Heart left ventricle (tissue), 16 donors: ENCODE results near the gene HSD17B8. TPM values are rescaled to one million over a fixed set of nuclear protein-coding genes. Genes with fewer than 3 reads are reported as not detected.

ENCODE experiments used
- ATAC-seq, 4 donors: fragments of 200-7000 bp; cut with Tn5 transposase; one replicate each; pipeline ENCODE4 v1.9.1; 2020 to 2022; ENCODE audit warnings: moderate library complexity in 4 of 4, mild to moderate bottlenecking in 3 of 4, moderate number of reproducible peaks in 1 of 4
- DNase-seq, 5 donors: peaks; one replicate each; pipeline ENCODE4 v3.0.0-alpha.2; 2020
- H3K27ac ChIP-seq, 12 donors: fragments of 200-600 bp; sonication (generic) in 4 of 12; one replicate each; pipeline versions ENCODE4 v1.5.0 to v1.8.0; 2016 to 2022; ENCODE audit warnings: mild to moderate bottlenecking in 2 of 12
- H3K27me3 ChIP-seq, 9 donors: fragments of 200-600 bp; sonication (generic) in 2 of 9; one replicate each; pipeline versions ENCODE4 v1.5.1 to v1.8.0; 2016 to 2022; ENCODE audit warnings: mild to moderate bottlenecking in 3 of 9
- H3K36me3 ChIP-seq, 9 donors: fragments of 200-600 bp; sonication (generic) in 2 of 9; one replicate each; pipeline versions ENCODE4 v1.5.0 to v1.8.0; 2018 to 2022; ENCODE audit warnings: mild to moderate bottlenecking in 2 of 9
- H3K4me1 ChIP-seq, 12 donors: fragments of 200-600 bp; sonication (generic) in 4 of 12; one replicate each; pipeline versions ENCODE4 v1.5.0 to v1.8.0; 2016 to 2022; ENCODE audit warnings: mild to moderate bottlenecking in 3 of 12
- H3K4me3 ChIP-seq, 12 donors: fragments of 200-600 bp; sonication (generic) in 4 of 12; one replicate each; pipeline versions ENCODE4 v1.5.0 to v1.8.0; 2017 to 2022; ENCODE audit warnings: mild to moderate bottlenecking in 9 of 12, moderate library complexity in 4 of 12
- H3K9me3 ChIP-seq, 12 donors: fragments of 200-600 bp; sonication (generic) in 4 of 12; one replicate each; pipeline versions ENCODE4 v1.5.0 to v1.8.0; 2016 to 2022; ENCODE audit warnings: mild to moderate bottlenecking in 1 of 12
- POLR2A ChIP-seq, 2 donors: fragments of 450-650 bp; IDR thresholded peaks; one replicate each; pipeline ENCODE4 v1.6.1; 2017; ENCODE audit warnings: antibody characterized with exemption in 2 of 2, mild to moderate bottlenecking in 2 of 2, moderate library complexity in 2 of 2
- WGBS, 4 donors: extraction: QIAGEN DNeasy Blood & Tissue Kit in 2 of 4; methylation state at CpG; one replicate each; pipeline versions ENCODE4 v1.1.5 to v1.1.7; 2013 to 2018; 5-methylcytosine and 5-hydroxymethylcytosine counted together
- intact Hi-C, 10 donors: fragments of 100-400 bp; cut with DNase I; formaldehyde crosslinking; loops; one replicate each; pipeline versions ENCODE4 v1.11.1 to v1.14.2; 2022
- microRNA counts, 2 donors: library from miRNA; unstranded; fragments of <30 nt; microRNA quantifications; one replicate each; lab custom pipeline; 2016
- microRNA-seq, 4 donors: library from miRNA; unstranded; fragments of <30 nt; microRNA quantifications; one replicate each; pipeline versions ENCODE4 to v1.2.0, GENCODE V29; 2017 to 2020
- polyA plus RNA-seq, 2 donors: library from polyadenylated mRNA; stranded (reverse); fragments of 200-250 nt; gene quantifications; one replicate each; pipeline ENCODE4 v1.2.3, GENCODE V29; 2013
- total RNA-seq, 9 donors: library from RNA; depleted of rRNA in 2 of 9; stranded (reverse); fragments of >200 nt in 2 of 9; fragmentation: NEBNext Ultra II Directional in 3 of 9; extraction: Animal tissue kit (Norgen Biotek cat#: 25700) in 3 of 9; gene quantifications; one replicate each; pipeline versions ENCODE4 v1.1.0 to v1.2.4, GENCODE V29; 2016 to 2023
- TF ChIP-seq, protein P1 (sequence below), 12 donors: fragments of 200-600 bp; sonication (generic) in 4 of 12; IDR thresholded peaks; one replicate each; pipeline versions ENCODE4 v1.5.0 to v1.8.0; 2018 to 2022; ENCODE audit warnings: antibody characterized with exemption in 12 of 12, mild to moderate bottlenecking in 5 of 12
- donor health status: ischemic (EF 13 %, LVEDD 7.1; RV severe dilation, severe dysfunction).
- donor health status: healthy with polysubstance abuse.
- donor health status: DM: no; HTN: yes; CAD: no.
- donor health status: DM: no; HTN: no; CAD: no.
- donor health status: ischemic (EF 25% LVEDD 6.9; RV normal size, moderate dysfunction).
- donor health status: ischemic (EF 25% LVEDD 5.7; RV mildly dilated, moderate dysfunction).
- donor health status: healthy.
- donor health status: DM: yes; HTN: yes; CAD: no.
- donor health status: ischemic (EF 35%, LVEDD 5.7; RV mildly dilated, moderate dysfunction).
- donor health status: nonischemic (EF 11% LVEDD 7.7; RV severe dilation, severe dysfunction).
- donor health status: DM: yes; HTN: yes; CAD: no.
- donor health status: PGD.
- donor health status: ischemic (EF 29% LVEDD 5.4; RV normal size, mild dysfunction).
- donor health status: nonischemic (EF 23%, LVEDD 6.1; RV moderate dilation, normal function).

The HSD17B8 gene
- total and polyA plus RNA-seq, 11 donors = 15.8 to 31.7 (median 17.9) TPM

DNA sequence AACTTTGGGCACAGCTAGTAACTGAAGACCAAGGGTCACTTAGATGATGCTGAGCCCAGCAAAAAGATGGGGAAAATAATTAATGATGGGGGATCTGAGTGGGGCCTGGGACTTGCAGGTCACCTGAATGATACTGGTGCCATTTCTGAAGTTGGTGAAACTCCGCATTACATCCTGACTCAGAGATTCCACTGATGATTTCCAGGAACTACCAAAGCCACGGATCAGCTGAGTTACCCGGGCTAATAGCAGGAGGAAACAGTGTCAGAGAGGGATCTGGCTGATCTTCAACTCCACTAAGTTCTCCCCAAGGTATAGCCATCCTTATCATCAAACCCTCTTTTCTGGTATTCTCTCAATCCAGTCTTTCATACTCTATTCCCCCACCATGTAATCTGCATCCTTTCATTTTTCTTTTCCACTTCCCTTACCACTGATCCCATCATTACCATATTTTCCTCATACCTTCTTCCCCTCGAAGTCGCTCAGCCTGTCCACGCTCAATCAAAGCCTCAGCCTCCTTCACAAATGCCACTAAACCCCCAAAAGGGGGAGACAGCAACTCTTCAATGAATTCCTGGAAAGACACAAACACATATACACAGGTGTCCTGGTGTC is 47.0 kb downstream of the HSD17B8 start:
- TF ChIP-seq, protein P1, sequence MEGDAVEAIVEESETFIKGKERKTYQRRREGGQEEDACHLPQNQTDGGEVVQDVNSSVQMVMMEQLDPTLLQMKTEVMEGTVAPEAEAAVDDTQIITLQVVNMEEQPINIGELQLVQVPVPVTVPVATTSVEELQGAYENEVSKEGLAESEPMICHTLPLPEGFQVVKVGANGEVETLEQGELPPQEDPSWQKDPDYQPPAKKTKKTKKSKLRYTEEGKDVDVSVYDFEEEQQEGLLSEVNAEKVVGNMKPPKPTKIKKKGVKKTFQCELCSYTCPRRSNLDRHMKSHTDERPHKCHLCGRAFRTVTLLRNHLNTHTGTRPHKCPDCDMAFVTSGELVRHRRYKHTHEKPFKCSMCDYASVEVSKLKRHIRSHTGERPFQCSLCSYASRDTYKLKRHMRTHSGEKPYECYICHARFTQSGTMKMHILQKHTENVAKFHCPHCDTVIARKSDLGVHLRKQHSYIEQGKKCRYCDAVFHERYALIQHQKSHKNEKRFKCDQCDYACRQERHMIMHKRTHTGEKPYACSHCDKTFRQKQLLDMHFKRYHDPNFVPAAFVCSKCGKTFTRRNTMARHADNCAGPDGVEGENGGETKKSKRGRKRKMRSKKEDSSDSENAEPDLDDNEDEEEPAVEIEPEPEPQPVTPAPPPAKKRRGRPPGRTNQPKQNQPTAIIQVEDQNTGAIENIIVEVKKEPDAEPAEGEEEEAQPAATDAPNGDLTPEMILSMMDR (IDR thresholded peaks at IDR 0.05) = no peak
- no peak for TF ChIP-seq POLR2A (IDR thresholded peaks at IDR 0.05)
- DNase-seq (no peak), ATAC-seq (no peak)
- H3K36me3 ChIP-seq = peaks cover 0 to 48% (median 11%) of the 10 kb centered on the region in 9 donors
- intact Hi-C loops = no loop called here
- H3K4me3 ChIP-seq = no peak overlapping the region
- H3K4me1 ChIP-seq = peaks cover 0 to 31% (median 20%) of the 10 kb centered on the region in 12 donors
- no peaks in the 10 kb centered on the region for H3K27me3 ChIP-seq
- H3K27ac ChIP-seq = no peak overlapping the region
- no peaks in the 10 kb centered on the region for H3K9me3 ChIP-seq
- WGBS, 4 donors = 84 to 90% (median 86%) methylated on average over 6 of the region's 6 CpGs

DNA sequence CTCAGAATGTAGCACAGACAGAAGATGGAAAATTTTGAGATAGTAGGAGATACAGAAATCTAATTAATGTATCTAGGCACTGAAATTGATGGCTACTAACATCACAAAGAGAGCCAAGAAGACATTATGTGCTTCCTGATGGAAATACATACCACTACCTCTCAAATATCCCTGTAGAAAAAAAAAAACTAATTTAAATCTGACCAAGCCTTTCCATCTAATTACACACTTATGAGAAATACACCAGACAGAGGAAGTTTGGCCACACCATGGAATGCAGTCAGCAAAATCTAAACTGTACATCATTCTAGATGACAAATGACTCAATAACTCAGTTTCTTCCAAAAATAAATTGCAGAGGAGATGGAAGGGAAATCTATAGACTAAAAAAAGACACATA is 48.3 kb downstream of the HSD17B8 start:
- Histone ChIP-seq H3K4me1 (peaks cover 0 to 29% (median 20%) of the 10 kb centered on the region in 12 donors), H3K27ac (no peak overlapping the region), H3K9me3 (peaks cover 0 to 3% (median 0%) of the 10 kb centered on the region in 12 donors), H3K36me3 (peaks cover 0 to 61% (median 18%) of the 10 kb centered on the region in 9 donors), H3K4me3 (no peak overlapping the region), H3K27me3 (no peaks in the 10 kb centered on the region)
- ATAC-seq (no peak), DNase-seq (no peak)
- TF ChIP-seq, protein P1 (IDR thresholded peaks at IDR 0.05) = no peak
- no peak for TF ChIP-seq POLR2A (IDR thresholded peaks at IDR 0.05)
- intact Hi-C loops = no loop called here

DNA sequence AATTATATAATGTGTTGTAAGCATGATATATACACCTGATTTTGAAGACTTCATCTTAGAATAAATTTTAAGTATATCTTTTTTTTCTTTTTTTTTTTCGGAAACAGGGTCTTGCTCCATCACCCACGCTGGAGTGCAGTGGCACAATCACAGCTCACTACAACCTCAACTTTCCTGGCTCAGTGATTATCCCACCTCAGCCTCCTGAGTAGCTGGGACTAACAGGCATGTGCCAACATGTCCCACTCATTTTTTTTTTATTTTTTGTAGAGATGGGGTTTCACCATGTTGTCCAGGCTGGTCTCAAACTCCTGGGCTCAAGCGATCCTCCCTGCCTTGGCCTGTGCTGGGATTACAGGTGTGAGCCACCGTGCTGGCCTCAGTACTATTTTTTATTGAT is 50.1 kb downstream of the HSD17B8 start:
- H3K27ac ChIP-seq = no peak overlapping the region
- no peak for ATAC-seq
- 94 to 95% (median 94%) methylated on average over 4 of the region's 4 CpGs for WGBS, 4 donors
- no peaks in the 10 kb centered on the region for H3K27me3 ChIP-seq
- TF ChIP-seq, protein P1 (IDR thresholded peaks at IDR 0.05) = no peak
- TF ChIP-seq POLR2A (IDR thresholded peaks at IDR 0.05) = no peak
- peaks cover 0 to 3% (median 0%) of the 10 kb centered on the region in 12 donors for H3K9me3 ChIP-seq
- DNase-seq = no peak
- H3K4me1 ChIP-seq = peaks cover 0 to 18% (median 10%) of the 10 kb centered on the region in 12 donors
- H3K36me3 ChIP-seq = peaks cover 0 to 75% (median 29%) of the 10 kb centered on the region in 9 donors
- H3K4me3 ChIP-seq = no peak overlapping the region
- intact Hi-C loops = no loop called here

MicroRNA genes within 50 kb of the gene (microRNA counts, 767-probe panel; counts per million panel counts)
- microRNA hsa-miR-219-1-3p (lab: Ali Mortazavi, UCI) (71.6 to 309 counts per million in 2 donors), microRNA hsa-miR-219-5p (lab: Ali Mortazavi, UCI) (0 to 71.6 counts per million in 2 donors)

Small RNA genes within 50 kb of the gene (microRNA-seq; reads per million reads assigned to microRNA genes)
- gene MIR219A1 = 0 to 3.1 (median 1.2) reads per million in 4 donors

Other genes with a start within 250 kb of the HSD17B8 start
- gene BRD2, start 236.1 kb upstream of the HSD17B8 start, total RNA-seq = 100 to 1,000 TPM in 2 of 9 donors, 10 to 100 TPM in 7; 56.8 to 107 (median 73.5) TPM
- gene BRD2, start 236.1 kb upstream of the HSD17B8 start, polyA plus RNA-seq = 10 to 100 TPM; 61.9 to 67.8 TPM
- gene HLA-DOA, start 195.1 kb upstream of the HSD17B8 start, total RNA-seq = 10 to 100 TPM in 2 of 9 donors, 1 to 10 TPM in 4, under 1 TPM in 3; 0.44 to 32.4 (median 1.5) TPM
- gene HLA-DOA, start 195.1 kb upstream of the HSD17B8 start, polyA plus RNA-seq = 1 to 10 TPM in 1 of 2 donors, under 1 TPM in 1; 0.78 to 1.2 TPM
- gene HLA-DPA1, start 131.0 kb upstream of the HSD17B8 start, total RNA-seq = 100 to 1,000 TPM in 2 of 9 donors, 10 to 100 TPM in 7; 18.6 to 438 (median 51.0) TPM
- gene HLA-DPA1, start 131.0 kb upstream of the HSD17B8 start, polyA plus RNA-seq = 10 to 100 TPM; 18.2 to 23.5 TPM
- gene HLA-DPB1, start 128.7 kb upstream of the HSD17B8 start, total RNA-seq = 100 to 1,000 TPM in 2 of 9 donors, 10 to 100 TPM in 7; 16.6 to 346 (median 30.7) TPM
- gene HLA-DPB1, start 128.7 kb upstream of the HSD17B8 start, polyA plus RNA-seq = 10 to 100 TPM; 25.0 to 30.1 TPM
- 1 to 10 TPM in 4 of 9 donors, under 1 TPM in 5; 0.42 to 2.3 (median 0.93) TPM for gene COL11A2, start 12.2 kb upstream of the HSD17B8 start, total RNA-seq
- gene COL11A2, start 12.2 kb upstream of the HSD17B8 start, polyA plus RNA-seq = 1 to 10 TPM in 1 of 2 donors, under 1 TPM in 1; 0.39 to 4.9 TPM
- 10 to 100 TPM; 20.7 to 39.6 (median 33.4) TPM for gene RXRB, start 4.0 kb upstream of the HSD17B8 start, total RNA-seq
- 10 to 100 TPM; 24.6 to 29.8 TPM for gene RXRB, start 4.0 kb upstream of the HSD17B8 start, polyA plus RNA-seq
- gene SLC39A7, start 3.8 kb upstream of the HSD17B8 start, total RNA-seq = 10 to 100 TPM; 42.4 to 70.4 (median 55.3) TPM
- gene SLC39A7, start 3.8 kb upstream of the HSD17B8 start, polyA plus RNA-seq = 100 to 1,000 TPM in 1 of 2 donors, 10 to 100 TPM in 1; 39.9 to 197 TPM
- gene RING1, start 3.8 kb downstream of the HSD17B8 start, total RNA-seq = 10 to 100 TPM in 8 of 9 donors, 1 to 10 TPM in 1; 8.4 to 32.2 (median 27.3) TPM
- gene RING1, start 3.8 kb downstream of the HSD17B8 start, polyA plus RNA-seq = 10 to 100 TPM; 26.2 to 36.9 TPM
- gene VPS52, start 67.2 kb downstream of the HSD17B8 start, total RNA-seq = 10 to 100 TPM; 26.4 to 47.0 (median 34.2) TPM
- gene VPS52, start 67.2 kb downstream of the HSD17B8 start, polyA plus RNA-seq = 10 to 100 TPM; 25.1 to 33.0 TPM
- gene RPS18, start 67.4 kb downstream of the HSD17B8 start, total RNA-seq = 1,000 to 10,000 TPM in 4 of 9 donors, 100 to 1,000 TPM in 5; 685 to 1,292 (median 971) TPM
- gene RPS18, start 67.4 kb downstream of the HSD17B8 start, polyA plus RNA-seq = 1,000 to 10,000 TPM; 2,229 to 3,458 TPM
- 10 to 100 TPM in 2 of 9 donors, 1 to 10 TPM in 7; 7.3 to 13.8 (median 9.1) TPM for gene B3GALT4, start 72.5 kb downstream of the HSD17B8 start, total RNA-seq
- gene B3GALT4, start 72.5 kb downstream of the HSD17B8 start, polyA plus RNA-seq = 1 to 10 TPM; 7.4 to 8.7 TPM
- 10 to 100 TPM; 12.2 to 39.5 (median 21.4) TPM for gene WDR46, start 84.6 kb downstream of the HSD17B8 start, total RNA-seq
- gene WDR46, start 84.6 kb downstream of the HSD17B8 start, polyA plus RNA-seq = 10 to 100 TPM; 20.8 to 41.0 TPM
- gene PFDN6, start 84.9 kb downstream of the HSD17B8 start, total RNA-seq = 10 to 100 TPM; 29.2 to 62.2 (median 43.2) TPM
- gene PFDN6, start 84.9 kb downstream of the HSD17B8 start, polyA plus RNA-seq = 100 to 1,000 TPM; 243 to 287 TPM
- gene RGL2, start 94.3 kb downstream of the HSD17B8 start, total RNA-seq = 10 to 100 TPM; 39.3 to 61.1 (median 48.4) TPM
- 10 to 100 TPM; 34.9 to 67.8 TPM for gene RGL2, start 94.3 kb downstream of the HSD17B8 start, polyA plus RNA-seq
- gene TAPBP, start 109.4 kb downstream of the HSD17B8 start, total RNA-seq = 100 to 1,000 TPM in 5 of 9 donors, 10 to 100 TPM in 4; 51.6 to 248 (median 107) TPM
- 10 to 100 TPM; 28.3 to 36.9 TPM for gene TAPBP, start 109.4 kb downstream of the HSD17B8 start, polyA plus RNA-seq
- 10 to 100 TPM; 10.9 to 22.1 (median 14.0) TPM for gene ZBTB22, start 113.1 kb downstream of the HSD17B8 start, total RNA-seq
- 10 to 100 TPM in 1 of 2 donors, 1 to 10 TPM in 1; 7.5 to 15.5 TPM for gene ZBTB22, start 113.1 kb downstream of the HSD17B8 start, polyA plus RNA-seq
- gene DAXX, start 118.3 kb downstream of the HSD17B8 start, total RNA-seq = 10 to 100 TPM; 15.6 to 46.4 (median 18.7) TPM
- gene DAXX, start 118.3 kb downstream of the HSD17B8 start, polyA plus RNA-seq = 10 to 100 TPM; 13.8 to 30.8 TPM
- 1 to 10 TPM in 3 of 9 donors, under 1 TPM in 3, not detected in 3; 0.39 to 7.0 (median 1.0) TPM for gene KIFC1, start 187.2 kb downstream of the HSD17B8 start, total RNA-seq
- under 1 TPM; 0.04 to 0.30 TPM for gene KIFC1, start 187.2 kb downstream of the HSD17B8 start, polyA plus RNA-seq
- gene PHF1, start 206.4 kb downstream of the HSD17B8 start, total RNA-seq = 10 to 100 TPM; 43.0 to 82.1 (median 47.3) TPM
- gene PHF1, start 206.4 kb downstream of the HSD17B8 start, polyA plus RNA-seq = 10 to 100 TPM; 54.0 to 77.0 TPM
- 100 to 1,000 TPM in 8 of 9 donors, 10 to 100 TPM in 1; 99.3 to 142 (median 120) TPM for gene CUTA, start 213.5 kb downstream of the HSD17B8 start, total RNA-seq
- gene CUTA, start 213.5 kb downstream of the HSD17B8 start, polyA plus RNA-seq = 100 to 1,000 TPM; 139 to 142 TPM
- 1 to 10 TPM; 2.4 to 9.9 (median 4.4) TPM for gene SYNGAP1, start 215.4 kb downstream of the HSD17B8 start, total RNA-seq
- gene SYNGAP1, start 215.4 kb downstream of the HSD17B8 start, polyA plus RNA-seq = 1 to 10 TPM; 5.0 to 5.8 TPM
- gene ZBTB9, start 249.9 kb downstream of the HSD17B8 start, total RNA-seq = 1 to 10 TPM; 2.5 to 6.4 (median 4.7) TPM
- 1 to 10 TPM; 2.2 to 5.6 TPM for gene ZBTB9, start 249.9 kb downstream of the HSD17B8 start, polyA plus RNA-seq